ENCODE data around the gene TIAM1.

Gene TIAM1

GRCh38 chr21:31111093-31111492, 233.0 kb downstream of the TIAM1 start:
- Mint-ChIP-seq H3K27me3 (no peaks in the 10 kb centered on the region), H3K9me3 (no peaks in the 10 kb centered on the region), H3K4me1 (peaks cover 12% of the 10 kb centered on the region), H3K36me3 (ENCODE audit: low read depth) (no peaks in the 10 kb centered on the region), H3K27ac (no peak overlapping the region), H3K4me3 (no peak overlapping the region)
- DNase-seq (no peak), ATAC-seq (no peak)

- no peaks in the 10 kb centered on the region for H3K9me3 Mint-ChIP-seq
- H3K4me1 Mint-ChIP-seq, result peaks cover 12% of the 10 kb centered on the region
- DNase-seq (no peak), ATAC-seq (no peak)
- H3K27me3 Mint-ChIP-seq, result no peaks in the 10 kb centered on the region
- no peaks in the 10 kb centered on the region for H3K36me3 Mint-ChIP-seq (ENCODE audit: low read depth)
- H3K4me3 Mint-ChIP-seq, result no peak overlapping the region
- H3K27ac Mint-ChIP-seq, result no peak overlapping the region
Measured at GRCh38 chr21:31110430-31110829, 233.6 kb downstream of the TIAM1 start.

GRCh38 chr21:31107871-31108270, 236.2 kb downstream of the TIAM1 start:
- no peaks in the 10 kb centered on the region for H3K27me3 Mint-ChIP-seq
- no peak overlapping the region for H3K4me3 Mint-ChIP-seq
- DNase-seq (no peak), ATAC-seq (no peak)
- H3K9me3 Mint-ChIP-seq, result no peaks in the 10 kb centered on the region
- no peak overlapping the region for H3K27ac Mint-ChIP-seq
- H3K36me3 Mint-ChIP-seq (ENCODE audit: low read depth), result no peaks in the 10 kb centered on the region
- peaks cover 28% of the 10 kb centered on the region for H3K4me1 Mint-ChIP-seq

- H3K36me3 Mint-ChIP-seq (ENCODE audit: low read depth), result no peaks in the 10 kb centered on the region
- ATAC-seq (no peak), DNase-seq (no peak)
- H3K27ac Mint-ChIP-seq, result no peak overlapping the region
- peaks cover 30% of the 10 kb centered on the region for H3K4me1 Mint-ChIP-seq
- no peaks in the 10 kb centered on the region for H3K27me3 Mint-ChIP-seq
- H3K9me3 Mint-ChIP-seq, result no peaks in the 10 kb centered on the region
- H3K4me3 Mint-ChIP-seq, result no peak overlapping the region
Measured at GRCh38 chr21:31107176-31107785, 236.8 kb downstream of the TIAM1 start.

- ATAC-seq (peak; percentile 33), DNase-seq (no peak)
- H3K27ac Mint-ChIP-seq, result peak overlapping the region; percentile 24
- no peaks in the 10 kb centered on the region for H3K36me3 Mint-ChIP-seq (ENCODE audit: low read depth)
- H3K9me3 Mint-ChIP-seq, result no peaks in the 10 kb centered on the region
- no peak overlapping the region for H3K4me3 Mint-ChIP-seq
- H3K27me3 Mint-ChIP-seq, result no peaks in the 10 kb centered on the region
- peaks cover 31% of the 10 kb centered on the region for H3K4me1 Mint-ChIP-seq
Measured at GRCh38 chr21:31103571-31104265, 240.3 kb downstream of the TIAM1 start.

GRCh38 chr21:31103163-31103562, 240.9 kb downstream of the TIAM1 start:
- Mint-ChIP-seq H3K4me3 (no peak overlapping the region), H3K27ac (peak overlapping the region; percentile 24), H3K27me3 (no peaks in the 10 kb centered on the region), H3K36me3 (ENCODE audit: low read depth) (no peaks in the 10 kb centered on the region), H3K4me1 (peaks cover 34% of the 10 kb centered on the region), H3K9me3 (no peaks in the 10 kb centered on the region)
- DNase-seq (no peak), ATAC-seq (no peak)

- no peak overlapping the region for H3K27ac Mint-ChIP-seq
- peaks cover 8% of the 10 kb centered on the region for H3K9me3 Mint-ChIP-seq
- peaks cover 25% of the 10 kb centered on the region for H3K4me1 Mint-ChIP-seq
- H3K36me3 Mint-ChIP-seq (ENCODE audit: low read depth), result no peaks in the 10 kb centered on the region
- H3K27me3 Mint-ChIP-seq, result no peaks in the 10 kb centered on the region
- ATAC-seq (no peak), DNase-seq (no peak)
- no peak overlapping the region for H3K4me3 Mint-ChIP-seq
Measured at GRCh38 chr21:31099122-31099521, 244.9 kb downstream of the TIAM1 start.

GRCh38 chr21:31098576-31099005, 245.5 kb downstream of the TIAM1 start:
- ATAC-seq, result peak; percentile 77
- Mint-ChIP-seq H3K4me1 (peaks cover 19% of the 10 kb centered on the region), H3K27me3 (no peaks in the 10 kb centered on the region), H3K4me3 (no peak overlapping the region), H3K27ac (no peak overlapping the region), H3K9me3 (peaks cover 8% of the 10 kb centered on the region), H3K36me3 (ENCODE audit: low read depth) (no peaks in the 10 kb centered on the region)
- peak; percentile 80 for DNase-seq

GRCh38 chr21:31092832-31093625, 251.0 kb downstream of the TIAM1 start:
- H3K27ac Mint-ChIP-seq, result no peak overlapping the region
- H3K9me3 Mint-ChIP-seq, result peaks cover 8% of the 10 kb centered on the region
- H3K4me3 Mint-ChIP-seq, result no peak overlapping the region
- DNase-seq, result no peak
- H3K4me1 Mint-ChIP-seq, result peaks cover 2% of the 10 kb centered on the region
- H3K27me3 Mint-ChIP-seq, result peaks cover 9% of the 10 kb centered on the region
- no peak for ATAC-seq
- no peaks in the 10 kb centered on the region for H3K36me3 Mint-ChIP-seq (ENCODE audit: low read depth)

- H3K9me3 Mint-ChIP-seq, result peaks cover 7% of the 10 kb centered on the region
- H3K27ac Mint-ChIP-seq, result no peak overlapping the region
- no peak for ATAC-seq
- no peak overlapping the region for H3K4me3 Mint-ChIP-seq
- no peak for DNase-seq
- no peaks in the 10 kb centered on the region for H3K36me3 Mint-ChIP-seq (ENCODE audit: low read depth)
- peaks cover 12% of the 10 kb centered on the region for H3K4me1 Mint-ChIP-seq
- peaks cover 17% of the 10 kb centered on the region for H3K27me3 Mint-ChIP-seq
Measured at GRCh38 chr21:31090376-31090775, 253.7 kb downstream of the TIAM1 start.

- H3K4me3 Mint-ChIP-seq, result no peak overlapping the region
- peaks cover 12% of the 10 kb centered on the region for H3K4me1 Mint-ChIP-seq
- ATAC-seq, result no peak
- H3K27me3 Mint-ChIP-seq, result peaks cover 19% of the 10 kb centered on the region
- H3K9me3 Mint-ChIP-seq, result no peaks in the 10 kb centered on the region
- H3K36me3 Mint-ChIP-seq (ENCODE audit: low read depth), result no peaks in the 10 kb centered on the region
- DNase-seq, result no peak
- no peak overlapping the region for H3K27ac Mint-ChIP-seq
Measured at GRCh38 chr21:31088474-31088751, 255.6 kb downstream of the TIAM1 start.

GRCh38 chr21:31087639-31088473, 256.2 kb downstream of the TIAM1 start:
- H3K4me3 Mint-ChIP-seq, result peak overlapping the region; percentile 67
- peaks cover 19% of the 10 kb centered on the region for H3K27me3 Mint-ChIP-seq
- DNase-seq, result no peak
- no peaks in the 10 kb centered on the region for H3K36me3 Mint-ChIP-seq (ENCODE audit: low read depth)
- H3K4me1 Mint-ChIP-seq, result peaks cover 12% of the 10 kb centered on the region
- no peak overlapping the region for H3K27ac Mint-ChIP-seq
- ATAC-seq, result no peak
- H3K9me3 Mint-ChIP-seq, result no peaks in the 10 kb centered on the region

- ATAC-seq, result no peak
- H3K27me3 Mint-ChIP-seq, result peaks cover 13% of the 10 kb centered on the region
Measured at GRCh38 chr21:31084689-31085088, 259.4 kb downstream of the TIAM1 start.

GRCh38 chr21:31078796-31079195, 265.3 kb downstream of the TIAM1 start:
- Mint-ChIP-seq H3K27me3 (peaks cover 2% of the 10 kb centered on the region), H3K4me3 (no peak overlapping the region)

More at GRCh38 chr21:31084689-31085088, 259.4 kb downstream of the TIAM1 start:
- no peak for DNase-seq
- no peaks in the 10 kb centered on the region for H3K9me3 Mint-ChIP-seq
- H3K4me3 Mint-ChIP-seq, result no peak overlapping the region
- peaks cover 12% of the 10 kb centered on the region for H3K4me1 Mint-ChIP-seq
- H3K36me3 Mint-ChIP-seq (ENCODE audit: low read depth), result no peaks in the 10 kb centered on the region
- H3K27ac Mint-ChIP-seq, result no peak overlapping the region

More at GRCh38 chr21:31078796-31079195, 265.3 kb downstream of the TIAM1 start:
- no peaks in the 10 kb centered on the region for H3K9me3 Mint-ChIP-seq
- ATAC-seq, result peak; percentile 49
- H3K36me3 Mint-ChIP-seq (ENCODE audit: low read depth), result no peaks in the 10 kb centered on the region
- peaks cover 4% of the 10 kb centered on the region for H3K4me1 Mint-ChIP-seq
- DNase-seq, result no peak
- H3K27ac Mint-ChIP-seq, result no peak overlapping the region

Measured in activated naive CD8-positive, alpha-beta T cell treated with anti-CD3 and anti-CD28 coated beads, Interleukin-2, amount 50 U/mL, for 24 hours (primary cell).